Measurements from ENCODE around the gene CNBD2. TPM values are rescaled to one million over a fixed set of nuclear protein-coding genes. Genes with fewer than 3 reads are reported as not detected.

The CNBD2 gene
- total and polyA plus RNA-seq, 2 donors (not counting 1 experiment from before 2014, with no cell fraction given), result 8.5 to 19.2 TPM

DNA sequence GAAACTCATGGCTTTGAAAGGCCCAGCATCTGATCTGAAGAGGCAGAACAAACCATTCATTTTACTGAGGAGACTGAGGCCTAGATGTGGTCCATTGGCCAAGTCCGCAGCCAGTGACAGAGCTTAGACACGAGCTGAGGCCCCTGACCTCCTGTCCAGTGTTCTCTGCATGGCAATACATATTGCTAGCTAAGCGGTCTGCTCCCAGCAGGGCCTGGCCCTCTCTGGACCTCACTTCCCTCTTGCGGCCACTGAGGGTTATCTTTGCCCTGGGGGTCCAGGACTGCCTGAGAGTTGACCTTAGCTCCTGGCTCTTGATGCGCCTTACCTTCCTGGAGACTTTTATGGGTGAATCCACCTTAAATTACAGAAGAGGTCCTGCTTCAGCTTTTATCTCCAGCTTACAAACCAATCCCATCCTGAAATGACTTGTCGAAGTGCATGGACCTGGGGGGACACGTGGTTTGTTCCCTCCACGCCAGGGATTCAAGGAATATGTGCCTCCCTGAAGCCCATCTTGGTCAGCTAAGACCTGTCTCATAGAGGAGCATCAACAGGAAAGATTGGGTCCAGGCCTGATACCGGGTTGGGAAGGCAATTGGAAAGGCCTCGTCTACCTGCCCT lies 75.6 kb downstream of the CNBD2 start:
- Histone ChIP-seq H3K36me3 (replicated peaks in 1 of 2; ENCODE audit: control extremely low read depth in 1 of 2, control insufficient read depth in 1 of 2, extremely low read depth in 1 of 2, insufficient read depth in 2 of 2, low read length in 1 of 2) (peaks cover 1 to 8% of the 10 kb centered on the region in 2 experiments), H3K27ac (ENCODE audit: low read length in 2 of 2) (no peak overlapping the region), H3K4me1 (ENCODE audit: control insufficient read depth in 2 of 2, insufficient read depth in 2 of 2, low read length in 2 of 2) (peaks cover 0 to 5% of the 10 kb centered on the region in 2 donors), H4K20me1 (ENCODE audit: control insufficient read depth, insufficient read depth, low read length, poor library complexity, severe bottlenecking) (peaks cover 14% of the 10 kb centered on the region), H3K27me3 (replicated peaks in 1 of 4; ENCODE audit: control extremely low read depth in 1 of 4, control insufficient read depth in 3 of 4, insufficient read depth in 4 of 4, low read length in 3 of 4) (no peaks in the 10 kb centered on the region), H3K4me3 (ENCODE audit: control extremely low read depth in 1 of 5, extremely low read depth in 1 of 5, insufficient read depth in 1 of 5, low read depth in 2 of 5, low read length in 4 of 5) (no peak overlapping the region), H3K79me2 (ENCODE audit: control insufficient read depth, insufficient read depth, low read length) (peaks cover 10% of the 10 kb centered on the region), H3K4me2 (replicated peaks; ENCODE audit: low read depth, low read length, poor library complexity, severe bottlenecking) (no peak overlapping the region), H2AFZ (ENCODE audit: insufficient read depth, low read depth, low read length, poor library complexity, severe bottlenecking) (no peak overlapping the region), H3K9ac (ENCODE audit: low read length) (no peak overlapping the region), H3K9me3 (ENCODE audit: control extremely low read depth in 1 of 3, control insufficient read depth in 2 of 3, insufficient read depth in 1 of 3, low read length in 2 of 3) (no peaks in the 10 kb centered on the region)
- TF ChIP-seq, protein P1, sequence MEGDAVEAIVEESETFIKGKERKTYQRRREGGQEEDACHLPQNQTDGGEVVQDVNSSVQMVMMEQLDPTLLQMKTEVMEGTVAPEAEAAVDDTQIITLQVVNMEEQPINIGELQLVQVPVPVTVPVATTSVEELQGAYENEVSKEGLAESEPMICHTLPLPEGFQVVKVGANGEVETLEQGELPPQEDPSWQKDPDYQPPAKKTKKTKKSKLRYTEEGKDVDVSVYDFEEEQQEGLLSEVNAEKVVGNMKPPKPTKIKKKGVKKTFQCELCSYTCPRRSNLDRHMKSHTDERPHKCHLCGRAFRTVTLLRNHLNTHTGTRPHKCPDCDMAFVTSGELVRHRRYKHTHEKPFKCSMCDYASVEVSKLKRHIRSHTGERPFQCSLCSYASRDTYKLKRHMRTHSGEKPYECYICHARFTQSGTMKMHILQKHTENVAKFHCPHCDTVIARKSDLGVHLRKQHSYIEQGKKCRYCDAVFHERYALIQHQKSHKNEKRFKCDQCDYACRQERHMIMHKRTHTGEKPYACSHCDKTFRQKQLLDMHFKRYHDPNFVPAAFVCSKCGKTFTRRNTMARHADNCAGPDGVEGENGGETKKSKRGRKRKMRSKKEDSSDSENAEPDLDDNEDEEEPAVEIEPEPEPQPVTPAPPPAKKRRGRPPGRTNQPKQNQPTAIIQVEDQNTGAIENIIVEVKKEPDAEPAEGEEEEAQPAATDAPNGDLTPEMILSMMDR (IDR thresholded peaks at IDR 0.05), result no peak
- no peak for TF ChIP-seq EZH2 (IDR thresholded peaks at IDR 0.05; ENCODE audit: borderline replicate concordance, insufficient read depth, low read depth, low read length, poor library complexity, severe bottlenecking)
- WGBS (ENCODE audit: insufficient coverage), result 83% methylated on average over 10 of the region's 10 CpGs
- no peaks in the 10 kb centered on the region for H3K27me3 Mint-ChIP-seq
- ATAC-seq (ENCODE audit: low read depth) (no peak), DNase-seq (no peak)
- ChIA-PET CTCF (interaction anchor here (0.6 to 0.8 kb wide), 2 partner anchors 95 to 1096 kb away, joined by 3 read pairs; no protein-coding TSS in a partner anchor), POLR2A (interaction anchor here (0.6 kb wide), 1 partner anchor 802 kb away, joined by 5 read pairs; no protein-coding TSS in a partner anchor)
- no peak overlapping the region for H3K4me3 Mint-ChIP-seq
- intact Hi-C loops (cut with micrococcal nuclease), result no loop called here
- no peaks in the 10 kb centered on the region for H3K9me3 Mint-ChIP-seq (ENCODE audit: insufficient read depth)
- peaks cover 25% of the 10 kb centered on the region for H3K4me1 Mint-ChIP-seq
- H3K27ac Mint-ChIP-seq, result no peak overlapping the region

DNA sequence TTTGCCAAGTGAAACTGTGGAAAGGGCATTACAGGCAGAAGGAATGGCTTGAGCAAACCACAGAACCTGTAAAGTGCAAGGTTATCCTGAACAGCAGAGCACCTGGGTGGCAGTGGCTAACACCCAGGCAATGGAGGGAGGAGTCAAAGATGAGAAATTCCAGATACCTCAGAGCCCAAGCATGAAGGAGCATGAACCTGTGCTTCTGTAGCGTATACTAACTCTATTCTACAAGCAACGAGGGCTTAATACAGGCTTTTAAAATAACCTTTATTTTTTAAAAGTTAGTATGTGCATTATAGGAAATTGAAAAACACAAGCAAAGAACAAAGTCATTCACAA lies 77.0 kb downstream of the CNBD2 start:
- intact Hi-C loops (cut with micrococcal nuclease), result no loop called here
- no peak overlapping the region for H3K4me3 Mint-ChIP-seq

More for the DNA sequence above, 77.0 kb downstream of the CNBD2 start:
- H3K27me3 ChIP-seq (replicated peaks in 1 of 4; ENCODE audit: control extremely low read depth in 1 of 4, control insufficient read depth in 3 of 4, insufficient read depth in 4 of 4, low read length in 3 of 4), result no peaks in the 10 kb centered on the region
- whole genome bisulfite sequencing (ENCODE audit: insufficient coverage), result no CpG with 5 or more reads among the region's 2 CpGs
- no peaks in the 10 kb centered on the region for H3K9me3 ChIP-seq (ENCODE audit: control extremely low read depth in 1 of 3, control insufficient read depth in 2 of 3, insufficient read depth in 1 of 3, low read length in 2 of 3)
- no peak overlapping the region for H3K9ac ChIP-seq (ENCODE audit: low read length)
- no peak overlapping the region for H3K27ac ChIP-seq (ENCODE audit: low read length in 2 of 2)
- no peak for ATAC-seq (ENCODE audit: low read depth)
- peaks cover 14% of the 10 kb centered on the region for H4K20me1 ChIP-seq (ENCODE audit: control insufficient read depth, insufficient read depth, low read length, poor library complexity, severe bottlenecking)
- ChIA-PET CTCF (interaction anchor here (0.9 kb wide), 1 partner anchor 93 kb away, joined by 3 read pairs; no protein-coding TSS in a partner anchor), POLR2A (no interaction called here)
- no peak overlapping the region for H3K4me2 ChIP-seq (replicated peaks; ENCODE audit: low read depth, low read length, poor library complexity, severe bottlenecking)
- no peak overlapping the region for H2AFZ ChIP-seq (ENCODE audit: insufficient read depth, low read depth, low read length, poor library complexity, severe bottlenecking)
- Mint-ChIP-seq H3K9me3 (ENCODE audit: insufficient read depth) (no peaks in the 10 kb centered on the region), H3K27me3 (no peaks in the 10 kb centered on the region), H3K27ac (no peak overlapping the region), H3K4me1 (peaks cover 32% of the 10 kb centered on the region)
- H3K36me3 ChIP-seq (replicated peaks in 1 of 2; ENCODE audit: control extremely low read depth in 1 of 2, control insufficient read depth in 1 of 2, extremely low read depth in 1 of 2, insufficient read depth in 2 of 2, low read length in 1 of 2), result peaks cover 1 to 8% of the 10 kb centered on the region in 2 experiments
- H3K79me2 ChIP-seq (ENCODE audit: control insufficient read depth, insufficient read depth, low read length), result peaks cover 14% of the 10 kb centered on the region
- TF ChIP-seq, protein P1 (IDR thresholded peaks at IDR 0.05), result no peak
- TF ChIP-seq EZH2 (IDR thresholded peaks at IDR 0.05; ENCODE audit: borderline replicate concordance, insufficient read depth, low read depth, low read length, poor library complexity, severe bottlenecking), result no peak
- H3K4me1 ChIP-seq (ENCODE audit: control insufficient read depth in 2 of 2, insufficient read depth in 2 of 2, low read length in 2 of 2), result peaks cover 2 to 5% of the 10 kb centered on the region in 2 donors
- H3K4me3 ChIP-seq (ENCODE audit: control extremely low read depth in 1 of 5, extremely low read depth in 1 of 5, insufficient read depth in 1 of 5, low read depth in 2 of 5, low read length in 4 of 5), result no peak overlapping the region
- no peak for DNase-seq

Data from B cell (primary cell).